Brain pericyte (primary cell): ENCODE measurements around the gene RRAD.

Source experiments
- DNase-seq: peaks from one replicate; pipeline ENCODE4 v3.0.0-alpha.2; 2012; ENCODE audit warnings: low read depth, low spot score

RRAD gene

GRCh38 chr16:66934138-66934838, 9.0 kb upstream of the RRAD start, which contains the start of gene CIAO2B:
Gene CIAO2B (minus strand): TSS chr16:66934402. CDS start chr16:66934364, 38 bp downstream.
- DNase-seq: peak; percentile 58

DNA sequence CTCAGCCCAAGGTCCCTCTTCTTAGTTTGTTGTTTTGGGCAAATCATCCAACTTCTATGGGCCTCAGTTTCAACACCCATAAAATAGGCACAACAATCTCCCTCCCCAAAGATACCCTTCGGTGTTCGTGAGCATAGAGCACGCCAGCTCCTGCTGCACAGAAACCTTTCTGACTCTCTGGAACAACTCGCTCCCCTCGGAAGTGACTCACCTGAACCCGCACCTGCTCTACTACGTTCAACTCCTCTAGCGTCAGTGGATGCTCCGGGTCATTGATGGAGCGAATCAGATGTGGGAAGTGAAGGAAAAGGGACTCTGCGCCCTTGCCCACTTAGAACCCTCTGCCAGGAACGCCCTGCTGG, 8.4 kb upstream of the RRAD start:
- no peak for DNase-seq

- DNase-seq: no peak
Measured at GRCh38 chr16:66932076-66932475, 6.7 kb upstream of the RRAD start.

GRCh38 chr16:66931665-66932064, 6.3 kb upstream of the RRAD start:
- no peak for DNase-seq

- DNase-seq: no peak
Measured at GRCh38 chr16:66930189-66930588, 4.9 kb upstream of the RRAD start.

DNA sequence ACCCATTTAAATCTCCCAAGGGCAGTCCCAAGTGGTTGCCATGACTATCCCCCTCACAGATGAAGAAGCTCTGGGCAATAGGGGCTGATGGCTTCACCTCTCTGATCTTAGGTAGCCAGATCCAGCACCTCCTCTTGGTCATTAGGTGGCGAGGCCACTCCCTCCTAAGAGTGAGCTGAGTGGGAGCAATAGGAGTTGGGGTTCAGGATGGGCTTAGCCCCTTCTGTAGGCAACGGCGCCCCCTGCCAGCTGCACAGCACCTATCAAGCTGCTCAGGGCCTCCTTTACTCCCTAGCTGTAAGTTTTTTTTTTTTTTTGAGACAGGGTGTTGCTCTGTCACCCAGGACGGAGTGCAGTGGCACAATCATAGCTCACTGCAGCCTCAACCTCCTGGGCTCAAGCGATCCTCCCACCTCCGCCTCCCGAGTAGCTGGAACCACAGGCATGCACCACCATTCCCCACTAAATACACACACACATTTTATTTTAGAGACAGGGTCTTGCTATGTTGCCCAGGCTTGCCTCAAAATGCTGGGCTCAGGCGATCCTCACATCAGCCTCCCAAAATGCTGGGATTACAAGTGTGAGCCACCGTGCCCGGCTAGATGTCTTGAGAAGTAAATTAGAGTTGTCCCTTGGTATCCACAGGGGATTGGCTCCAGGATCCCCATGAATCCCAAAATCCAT, 3.5 kb upstream of the RRAD start:
- no peak for DNase-seq

GRCh38 chr16:66927918-66928649, 2.7 kb upstream of the RRAD start:
- no peak for DNase-seq

- no peak for DNase-seq
Measured at GRCh38 chr16:66926961-66927436, 1.7 kb upstream of the RRAD start.

DNA sequence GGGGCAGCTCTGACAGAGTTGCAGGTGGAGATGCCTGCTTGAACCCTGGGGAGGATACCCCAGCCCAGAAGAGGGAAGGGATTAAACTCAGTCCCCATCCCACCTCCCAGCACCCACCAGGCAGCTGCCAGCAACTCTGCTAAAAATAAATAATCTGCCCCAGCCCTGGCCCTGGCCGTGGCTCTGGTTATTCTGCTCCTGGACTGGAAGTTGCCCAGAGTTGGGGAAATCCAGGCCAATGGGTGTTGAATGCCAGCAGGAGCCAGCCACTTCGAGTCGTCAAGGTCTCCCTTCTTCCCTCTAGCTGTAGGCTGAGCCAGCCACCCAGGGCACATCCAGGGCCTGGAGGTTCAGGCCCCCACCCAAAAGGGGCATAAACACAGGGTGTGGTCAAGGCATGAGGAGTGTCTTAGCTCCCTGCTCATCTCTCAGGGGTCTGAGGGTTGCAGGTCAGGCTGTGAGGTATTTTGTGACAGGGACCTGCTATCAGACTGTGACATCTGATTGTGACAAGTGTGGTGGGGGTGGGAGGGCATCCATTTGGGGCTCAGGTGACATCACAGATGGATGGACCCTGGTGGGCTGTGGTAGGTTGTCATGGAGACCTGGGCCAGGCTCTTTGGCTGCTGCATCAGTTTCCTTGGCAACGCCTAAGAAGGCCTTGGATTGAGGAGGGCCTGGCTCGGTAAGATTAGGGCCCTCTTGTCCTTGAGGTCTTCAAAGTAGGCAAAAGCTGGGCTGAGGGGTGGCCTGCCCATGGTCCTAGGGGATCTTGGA, 1.0 kb upstream of the RRAD start:
- no peak for DNase-seq

- no peak for DNase-seq
Measured at GRCh38 chr16:66924527-66925321, 611 bp downstream of the RRAD start.

- DNase-seq: no peak
Measured at GRCh38 chr16:66923866-66924265, 1.5 kb downstream of the RRAD start.

GRCh38 chr16:66923247-66923731, 2.0 kb downstream of the RRAD start:
- no peak for DNase-seq

- no peak for DNase-seq
Measured at GRCh38 chr16:66921729-66922450, 3.4 kb downstream of the RRAD start.

- no peak for DNase-seq
Measured at GRCh38 chr16:66920924-66921680, 4.2 kb downstream of the RRAD start.

GRCh38 chr16:66920299-66920590, 5.1 kb downstream of the RRAD start:
- no peak for DNase-seq

DNA sequence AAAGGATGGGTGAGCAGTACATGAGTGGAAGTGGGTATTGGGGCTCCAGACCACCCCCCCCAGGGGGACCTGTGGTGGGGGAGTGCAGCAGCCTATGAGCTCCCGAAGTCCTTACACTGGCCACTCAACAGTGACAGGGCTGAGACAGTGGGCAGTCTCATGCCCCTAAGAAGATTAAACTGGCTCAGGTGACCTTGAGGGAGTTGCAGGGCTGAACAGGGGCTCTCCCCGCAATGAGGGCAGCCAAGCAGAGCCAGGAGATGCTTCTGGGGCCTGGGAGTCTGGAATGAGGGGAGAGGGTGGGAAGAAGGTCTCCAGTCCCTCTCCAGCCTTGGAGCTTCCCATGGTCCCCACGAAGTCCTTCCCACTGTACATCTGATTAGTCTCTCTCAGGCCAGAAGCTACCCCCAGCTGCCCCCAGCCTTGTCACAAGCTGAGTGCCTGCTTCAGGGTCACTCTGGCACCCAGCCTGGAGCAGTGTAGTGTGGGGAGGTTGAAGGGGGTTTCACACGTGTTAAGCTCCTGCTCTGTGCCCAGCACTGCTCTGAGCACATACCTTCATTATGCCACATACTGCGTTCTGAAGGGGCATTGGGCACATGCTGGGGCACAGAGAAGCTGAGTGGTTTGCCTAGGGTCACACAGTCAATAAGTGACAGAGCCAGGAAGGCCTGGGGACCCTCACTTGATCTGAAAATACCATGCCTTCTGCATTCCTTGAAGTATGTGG, 5.6 kb downstream of the RRAD start:
- DNase-seq: no peak

DNA sequence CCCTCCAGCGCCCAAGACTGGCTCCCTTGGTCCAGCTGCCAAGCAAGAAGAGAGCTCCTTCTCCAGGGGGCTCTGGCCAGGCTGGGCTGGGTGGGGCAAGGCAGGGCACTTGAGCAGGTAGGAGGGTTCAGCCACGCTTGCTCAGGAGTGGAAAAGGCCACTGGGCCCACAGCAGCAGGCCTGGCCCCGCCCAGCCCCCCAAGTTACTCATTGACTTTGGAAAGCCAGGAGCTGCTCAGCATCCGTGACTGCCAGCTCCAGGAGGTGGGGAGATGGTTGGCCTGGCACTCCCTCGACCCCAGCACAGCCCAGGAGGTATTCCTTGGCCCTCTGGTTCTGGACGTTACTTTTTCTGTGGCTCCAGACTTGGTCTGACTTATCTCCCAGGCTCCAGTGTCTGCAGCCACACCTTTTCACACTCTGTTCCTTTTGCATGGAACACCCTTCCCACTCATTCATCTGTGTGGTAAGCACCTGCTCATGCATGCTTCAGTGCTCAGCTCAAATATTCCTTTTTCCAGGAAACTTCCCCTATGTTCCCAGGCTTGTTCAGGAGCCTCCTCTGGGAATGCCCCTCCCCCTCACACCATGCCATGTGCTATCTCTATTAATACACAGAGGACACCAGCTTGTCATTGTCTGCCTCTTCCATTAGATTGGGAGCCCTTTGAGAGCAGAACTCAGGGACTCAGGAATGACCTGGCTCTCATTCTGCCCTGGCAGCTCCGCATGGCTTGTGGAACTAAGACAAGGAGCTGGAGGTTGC, 6.3 kb downstream of the RRAD start, which contains the start of gene CDH16:
Gene CDH16 (minus strand): TSS at position 83 of the 766 bp plus-strand sequence. CDS start 820 bp downstream, outside the sequence.
- DNase-seq: no peak

DNA sequence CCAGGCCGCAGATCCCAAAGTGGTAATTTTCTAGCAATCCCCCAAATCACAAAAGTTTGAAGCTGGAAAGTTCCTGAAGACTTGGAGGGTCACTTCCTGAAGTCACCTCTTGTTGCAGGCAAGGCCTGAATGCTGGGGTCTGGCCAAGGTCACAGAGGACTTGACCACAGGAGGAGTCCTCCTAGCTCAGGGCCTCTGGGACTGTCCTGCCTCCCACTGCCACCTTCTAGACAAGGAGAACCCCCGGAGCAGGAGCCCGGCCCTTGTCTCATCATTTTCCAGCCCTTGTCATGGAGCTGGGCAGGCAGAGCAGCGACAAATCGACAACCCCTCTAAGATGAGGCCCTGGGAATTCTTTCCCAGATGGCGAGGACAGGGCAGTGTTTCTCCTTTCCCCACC, 7.0 kb downstream of the RRAD start:
- no peak for DNase-seq
